GM10266 (cell line): ENCODE results near the gene B4GALT6.

Experiments used
- DNase-seq: peaks from one replicate; pipeline ENCODE4 v3.0.0; 2012; ENCODE audit errors: extremely low spot score
- TF ChIP-seq, protein P1 (sequence below): IDR thresholded peaks from 2 replicates; pipeline ENCODE4 v1.5.1; 2012; ENCODE audit warnings: mild to moderate bottlenecking, low read depth; ENCODE audit not compliant: control insufficient read depth, insufficient read depth; ENCODE audit errors: missing control alignments

The B4GALT6 gene

DNA sequence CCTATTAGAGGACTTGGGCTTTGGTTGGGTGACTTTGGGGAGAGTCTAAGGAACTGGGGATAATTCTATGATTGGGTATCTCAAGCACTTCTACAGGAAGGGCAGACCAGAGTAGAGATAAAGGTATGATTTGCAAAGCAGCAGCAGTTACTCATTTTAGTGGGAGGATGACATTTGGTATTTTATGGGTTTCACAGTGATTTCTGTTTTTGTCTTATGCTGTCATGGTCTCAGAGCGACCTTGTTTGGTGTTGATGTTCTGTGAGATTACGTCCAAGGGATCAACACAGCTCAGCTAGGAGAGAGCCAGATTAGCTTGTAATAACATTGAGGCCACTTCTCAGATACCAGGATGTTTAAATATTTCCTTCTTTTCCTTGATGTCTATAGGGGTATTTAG, 74.5 kb downstream of the B4GALT6 start:
- TF ChIP-seq, protein P1, sequence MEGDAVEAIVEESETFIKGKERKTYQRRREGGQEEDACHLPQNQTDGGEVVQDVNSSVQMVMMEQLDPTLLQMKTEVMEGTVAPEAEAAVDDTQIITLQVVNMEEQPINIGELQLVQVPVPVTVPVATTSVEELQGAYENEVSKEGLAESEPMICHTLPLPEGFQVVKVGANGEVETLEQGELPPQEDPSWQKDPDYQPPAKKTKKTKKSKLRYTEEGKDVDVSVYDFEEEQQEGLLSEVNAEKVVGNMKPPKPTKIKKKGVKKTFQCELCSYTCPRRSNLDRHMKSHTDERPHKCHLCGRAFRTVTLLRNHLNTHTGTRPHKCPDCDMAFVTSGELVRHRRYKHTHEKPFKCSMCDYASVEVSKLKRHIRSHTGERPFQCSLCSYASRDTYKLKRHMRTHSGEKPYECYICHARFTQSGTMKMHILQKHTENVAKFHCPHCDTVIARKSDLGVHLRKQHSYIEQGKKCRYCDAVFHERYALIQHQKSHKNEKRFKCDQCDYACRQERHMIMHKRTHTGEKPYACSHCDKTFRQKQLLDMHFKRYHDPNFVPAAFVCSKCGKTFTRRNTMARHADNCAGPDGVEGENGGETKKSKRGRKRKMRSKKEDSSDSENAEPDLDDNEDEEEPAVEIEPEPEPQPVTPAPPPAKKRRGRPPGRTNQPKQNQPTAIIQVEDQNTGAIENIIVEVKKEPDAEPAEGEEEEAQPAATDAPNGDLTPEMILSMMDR: no peak
- no peak for DNase-seq

DNA sequence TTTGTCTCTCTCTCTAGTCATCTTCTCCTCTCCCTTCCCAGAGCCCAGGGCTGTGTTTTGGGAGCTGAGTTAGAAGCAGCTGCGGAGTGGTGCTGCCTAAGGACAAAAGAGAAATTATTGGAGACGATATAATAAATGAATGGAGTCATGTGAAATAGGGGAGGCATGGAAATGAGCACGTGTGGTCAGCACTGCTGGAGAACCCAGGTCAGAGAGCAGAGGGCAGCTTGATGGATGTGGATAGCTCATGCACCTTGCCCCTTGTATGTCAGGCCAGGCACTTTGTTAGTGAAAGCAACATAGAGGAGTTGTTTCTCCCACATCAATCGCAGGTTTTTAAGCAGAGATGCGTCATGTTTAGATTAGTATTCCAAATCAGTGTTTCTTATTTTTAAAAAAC, 77.0 kb downstream of the B4GALT6 start:
- no peak for DNase-seq
- TF ChIP-seq, protein P1: no peak

DNA sequence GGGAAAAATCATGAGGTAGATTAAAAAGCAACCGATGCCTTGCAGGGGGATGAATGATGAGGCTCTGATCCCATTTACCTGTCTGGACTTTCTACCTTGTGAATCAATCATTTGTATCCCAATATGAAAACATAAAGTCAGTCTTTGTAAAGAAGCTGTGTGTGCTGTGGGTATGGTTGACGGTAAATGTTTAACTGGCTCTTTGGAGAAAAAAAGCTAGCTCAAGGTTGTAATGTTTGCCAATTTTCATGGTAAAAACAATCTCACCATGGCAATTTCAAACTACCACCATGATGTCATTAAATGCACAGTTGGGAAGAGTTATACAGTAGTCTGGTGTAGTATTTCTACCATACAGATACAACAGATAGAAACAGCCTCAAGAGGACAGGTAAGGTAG, 78.1 kb downstream of the B4GALT6 start:
- no peak for DNase-seq
- TF ChIP-seq, protein P1: no peak

DNA sequence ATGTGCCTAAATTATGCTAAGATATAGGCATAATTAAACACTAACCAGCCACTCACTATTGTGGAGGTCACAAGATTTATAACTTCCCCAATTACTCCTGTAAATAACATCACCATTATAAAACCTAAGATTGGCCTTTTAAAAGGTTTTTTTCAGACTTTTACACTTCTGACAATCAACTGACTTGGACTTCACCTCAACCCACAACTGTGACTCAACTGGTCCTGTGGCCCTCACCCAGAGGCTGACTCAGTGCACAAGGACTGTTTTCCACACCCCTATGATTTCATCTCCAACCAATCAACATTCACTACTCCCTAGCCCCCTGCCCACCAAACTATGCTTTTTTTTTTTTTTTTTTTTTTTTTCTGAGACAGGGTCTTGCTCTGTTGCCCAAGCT, 81.1 kb downstream of the B4GALT6 start:
- DNase-seq: no peak
- TF ChIP-seq, protein P1: no peak

DNA sequence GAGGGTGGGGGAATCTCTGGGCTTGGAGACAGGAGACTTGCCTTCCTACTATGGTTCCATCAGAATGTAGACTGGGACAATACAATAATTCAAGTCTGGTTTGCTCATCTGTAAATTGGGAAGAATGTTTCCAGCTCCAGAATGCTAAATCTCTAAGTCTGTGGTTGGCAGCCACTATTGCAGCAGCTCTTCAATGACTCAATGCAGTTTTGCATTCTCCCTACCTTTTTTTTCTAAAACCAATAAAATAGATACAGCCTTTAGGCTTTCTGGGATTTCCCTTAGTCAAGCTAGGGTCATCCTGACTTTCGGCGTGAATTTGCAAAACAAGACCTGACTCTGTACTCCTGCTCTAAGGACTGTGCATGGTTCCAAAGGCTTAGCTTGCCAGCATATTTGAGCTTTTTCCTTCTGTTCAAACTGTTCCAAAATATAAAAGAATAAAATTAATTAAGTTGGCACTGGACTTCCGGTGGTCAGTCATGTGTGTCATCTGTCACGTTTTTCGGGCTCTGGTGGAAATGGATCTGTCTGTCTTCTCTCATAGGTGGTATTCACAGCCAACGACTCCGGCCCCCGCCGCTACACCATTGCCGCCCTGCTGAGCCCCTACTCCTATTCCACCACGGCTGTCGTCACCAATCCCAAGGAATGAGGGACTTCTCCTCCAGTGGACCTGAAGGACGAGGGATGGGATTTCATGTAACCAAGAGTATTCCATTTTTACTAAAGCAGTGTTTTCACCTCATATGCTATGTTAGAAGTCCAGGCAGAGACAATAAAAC, 86.2 kb downstream of the B4GALT6 start:
- DNase-seq: no peak
- TF ChIP-seq, protein P1: no peak

DNA sequence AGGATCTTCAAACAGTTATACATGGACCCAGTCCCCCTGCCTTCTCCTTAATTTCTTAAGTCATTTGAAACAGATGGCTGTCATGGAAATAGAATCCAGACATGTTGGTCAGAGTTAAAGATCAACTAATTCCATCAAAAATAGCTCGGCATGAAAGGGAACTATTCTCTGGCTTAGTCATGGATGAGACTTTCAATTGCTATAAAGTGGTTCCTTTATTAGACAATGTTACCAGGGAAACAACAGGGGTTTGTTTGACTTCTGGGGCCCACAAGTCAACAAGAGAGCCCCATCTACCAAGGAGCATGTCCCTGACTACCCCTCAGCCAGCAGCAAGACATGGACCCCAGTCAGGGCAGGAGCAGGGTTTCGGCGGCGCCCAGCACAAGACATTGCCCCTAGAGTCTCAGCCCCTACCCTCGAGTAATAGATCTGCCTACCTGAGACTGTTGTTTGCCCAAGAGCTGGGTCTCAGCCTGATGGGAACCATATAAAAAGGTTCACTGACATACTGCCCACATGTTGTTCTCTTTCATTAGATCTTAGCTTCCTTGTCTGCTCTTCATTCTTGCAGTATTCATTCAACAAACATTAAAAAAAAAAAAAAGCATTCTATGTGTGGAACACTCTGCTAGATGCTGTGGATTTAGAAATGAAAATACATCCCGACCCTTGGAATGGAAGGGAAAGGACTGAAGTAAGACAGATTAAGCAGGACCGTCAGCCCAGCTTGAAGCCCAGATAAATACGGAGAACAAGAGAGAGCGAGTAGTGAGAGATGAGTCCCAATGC, 88.1 kb downstream of the B4GALT6 start:
- TF ChIP-seq, protein P1: no peak
- DNase-seq: no peak
